HepG2 (cell line): ENCODE measurements around the gene PSMD1. TPM values are rescaled to one million over a fixed set of nuclear protein-coding genes. Genes with fewer than 3 reads are reported as not detected.

ENCODE experiments used
- ARNT2 ChIP-seq: sonication (generic); formaldehyde crosslinking; IDR thresholded peaks from 2 replicates; pipeline ENCODE4 v1.8.0; 2022; ENCODE audit warnings: mild to moderate bottlenecking, low read depth, missing genetic modification reagents, moderate library complexity
- ATF5 ChIP-seq: sonication (generic); formaldehyde crosslinking; IDR thresholded peaks from 2 replicates; pipeline ENCODE4 v1.4.0; 2020; ENCODE audit warnings: mild to moderate bottlenecking, low read depth, missing genetic modification reagents
- CAMTA2 ChIP-seq: sonication (generic); formaldehyde crosslinking; IDR thresholded peaks from 2 replicates; pipeline ENCODE4 v1.4.0; 2020; ENCODE audit warnings: mild to moderate bottlenecking, missing genetic modification reagents, borderline replicate concordance
- CHD2 ChIP-seq: IDR thresholded peaks from 2 replicates; pipeline ENCODE4 v1.6.1; 2011; ENCODE audit warnings: low read depth, low read length, improper control_type of control experiment
- CREM ChIP-seq, 2 experiments: sonication (generic) in 1 of 2; formaldehyde crosslinking in 1 of 2; IDR thresholded peaks; 2 replicates each; pipeline versions ENCODE4 v1.4.0 to v1.6.1; 2016 to 2020; ENCODE audit warnings: antibody characterized with exemption in 1 of 2, mild to moderate bottlenecking in 1 of 2, missing genetic modification reagents in 1 of 2
- ELF4 ChIP-seq: sonication (generic); formaldehyde crosslinking; IDR thresholded peaks from 2 replicates; pipeline ENCODE4 v1.5.0; 2020; ENCODE audit warnings: missing genetic modification reagents, mild to moderate bottlenecking, moderate library complexity, borderline replicate concordance
- HOXA5 ChIP-seq: sonication (generic); formaldehyde crosslinking; IDR thresholded peaks from 2 replicates; pipeline ENCODE4 v1.4.0; 2020; ENCODE audit warnings: missing genetic modification reagents
- JDP2 ChIP-seq: sonication (generic); formaldehyde crosslinking; IDR thresholded peaks from 2 replicates; pipeline ENCODE4 v1.8.1; 2022; ENCODE audit warnings: missing genetic modification reagents, borderline replicate concordance
- NFE2 ChIP-seq: sonication (generic); formaldehyde crosslinking; IDR thresholded peaks from 2 replicates; pipeline ENCODE4 v1.4.0; 2020; ENCODE audit warnings: missing genetic modification reagents
- PHF21A ChIP-seq: sonication (generic); formaldehyde crosslinking; IDR thresholded peaks from 2 replicates; pipeline ENCODE4 v1.5.0; 2020; ENCODE audit warnings: mild to moderate bottlenecking, missing genetic modification reagents
- SRSF9 ChIP-seq: fragments of 200-400 bp; formaldehyde crosslinking; IDR thresholded peaks from 2 replicates; pipeline ENCODE4 v1.6.1; 2018; ENCODE audit warnings: borderline replicate concordance, mild to moderate bottlenecking, low read depth, low read length; ENCODE audit not compliant: insufficient read depth, poor library complexity, severe bottlenecking
- SYNCRIP ChIP-seq: fragments of 200-400 bp; formaldehyde crosslinking; IDR thresholded peaks from 2 replicates; pipeline ENCODE4 v1.6.1; 2018; ENCODE audit warnings: mild to moderate bottlenecking, low read depth, low read length; ENCODE audit not compliant: insufficient read depth
- ZNF234 ChIP-seq: sonication (generic); formaldehyde crosslinking; conservative IDR thresholded peaks from 2 replicates; pipeline ENCODE4 v1.5.1; 2020; ENCODE audit warnings: mild to moderate bottlenecking, missing genetic modification reagents
- ZNF3 ChIP-seq: IDR thresholded peaks from 2 replicates; pipeline ENCODE4 v1.7.0; 2017; ENCODE audit warnings: inconsistent platforms
- ZNF326 ChIP-seq: sonication (generic); formaldehyde crosslinking; IDR thresholded peaks from 2 replicates; pipeline ENCODE4 v1.4.0; 2020; ENCODE audit warnings: missing genetic modification reagents, borderline replicate concordance
- ZNF383 ChIP-seq: sonication (generic); formaldehyde crosslinking; IDR thresholded peaks from 2 replicates; pipeline ENCODE4 v1.4.0; 2020; ENCODE audit warnings: missing genetic modification reagents, mild to moderate bottlenecking, borderline replicate concordance
- ZNF558 ChIP-seq: sonication (generic); formaldehyde crosslinking; IDR thresholded peaks from 2 replicates; pipeline ENCODE4 v1.9.0; 2022; ENCODE audit warnings: mild to moderate bottlenecking, missing genetic modification reagents, borderline replicate concordance
- polyA plus RNA-seq, 8 experiments: library from polyadenylated mRNA; depleted of rRNA in 3 of 8; stranded (reverse) in 7 of 8; unstranded in 1 of 8; fragments of >200 nt; fragmentation: Illumina TruSeq in 4 of 8; extraction: Trizol in 4 of 8; gene quantifications; 2 replicates each; pipeline versions ENCODE4 v1.2.1 to v1.2.3, GENCODE V29; 2011 to 2016; ENCODE audit warnings: low read depth in 4 of 8, missing spikeins in 1 of 8, mixed read lengths in 1 of 8; ENCODE audit not compliant: insufficient read depth in 1 of 8
- total RNA-seq, 5 experiments: library from RNA; depleted of rRNA; stranded (reverse); fragments of >200 nt; fragmentation: Illumina TruSeq; extraction: Trizol; gene quantifications; 2 replicates each; pipeline ENCODE4 v1.2.3, GENCODE V29; 2016; ENCODE audit warnings: low read depth in 1 of 5
- TF ChIP-seq, protein P1 (sequence below): sonication (generic); formaldehyde crosslinking; IDR thresholded peaks from 2 replicates; pipeline ENCODE4 v1.5.0; 2020; ENCODE audit warnings: mild to moderate bottlenecking, missing genetic modification reagents, borderline replicate concordance
- TF ChIP-seq, protein P2 (sequence below): sonication (generic); formaldehyde crosslinking; IDR thresholded peaks from 2 replicates; pipeline ENCODE4 v1.8.0; 2022; ENCODE audit warnings: missing genetic modification reagents, mild to moderate bottlenecking, moderate library complexity, borderline replicate concordance
- TF ChIP-seq, protein P3 (sequence below): sonication (generic); formaldehyde crosslinking; IDR thresholded peaks from 2 replicates; pipeline ENCODE4 v1.5.0; 2020; ENCODE audit warnings: missing genetic modification reagents, mild to moderate bottlenecking, borderline replicate concordance

The PSMD1 gene
- total and polyA plus RNA-seq, 2 of the 13 experiments (the other 11 are each of a cell fraction or from before 2014, with no cell fraction given) = 136 to 191 TPM

- TF ChIP-seq JDP2 (peak; percentile 66; the same call in 1 of the 2 replicates), CHD2 (no peak), CAMTA2 (no peak), PHF21A (CRISPR knock-in tag) (no peak), ZNF234 (no peak), ATF5 (CRISPR knock-in tag) (no peak), ELF4 (CRISPR knock-in tag) (no peak), HOXA5 (no peak), NFE2 (CRISPR knock-in tag) (no peak), ZNF3 (no peak), SYNCRIP (no peak), SRSF9 (no peak), ZNF326 (CRISPR knock-in tag) (no peak), ZNF383 (no peak), CREM (IDR thresholded peaks at IDR 0.05) (no peak), CREM (CRISPR knock-in tag; IDR thresholded peaks at IDR 0.05) (no peak), ARNT2 (CRISPR knock-in tag) (no peak; the same call in 1 of the 2 replicates), ZNF558 (CRISPR knock-in tag) (peak; percentile 39; the same call in 1 of the 2 replicates)
- TF ChIP-seq, protein P1, sequence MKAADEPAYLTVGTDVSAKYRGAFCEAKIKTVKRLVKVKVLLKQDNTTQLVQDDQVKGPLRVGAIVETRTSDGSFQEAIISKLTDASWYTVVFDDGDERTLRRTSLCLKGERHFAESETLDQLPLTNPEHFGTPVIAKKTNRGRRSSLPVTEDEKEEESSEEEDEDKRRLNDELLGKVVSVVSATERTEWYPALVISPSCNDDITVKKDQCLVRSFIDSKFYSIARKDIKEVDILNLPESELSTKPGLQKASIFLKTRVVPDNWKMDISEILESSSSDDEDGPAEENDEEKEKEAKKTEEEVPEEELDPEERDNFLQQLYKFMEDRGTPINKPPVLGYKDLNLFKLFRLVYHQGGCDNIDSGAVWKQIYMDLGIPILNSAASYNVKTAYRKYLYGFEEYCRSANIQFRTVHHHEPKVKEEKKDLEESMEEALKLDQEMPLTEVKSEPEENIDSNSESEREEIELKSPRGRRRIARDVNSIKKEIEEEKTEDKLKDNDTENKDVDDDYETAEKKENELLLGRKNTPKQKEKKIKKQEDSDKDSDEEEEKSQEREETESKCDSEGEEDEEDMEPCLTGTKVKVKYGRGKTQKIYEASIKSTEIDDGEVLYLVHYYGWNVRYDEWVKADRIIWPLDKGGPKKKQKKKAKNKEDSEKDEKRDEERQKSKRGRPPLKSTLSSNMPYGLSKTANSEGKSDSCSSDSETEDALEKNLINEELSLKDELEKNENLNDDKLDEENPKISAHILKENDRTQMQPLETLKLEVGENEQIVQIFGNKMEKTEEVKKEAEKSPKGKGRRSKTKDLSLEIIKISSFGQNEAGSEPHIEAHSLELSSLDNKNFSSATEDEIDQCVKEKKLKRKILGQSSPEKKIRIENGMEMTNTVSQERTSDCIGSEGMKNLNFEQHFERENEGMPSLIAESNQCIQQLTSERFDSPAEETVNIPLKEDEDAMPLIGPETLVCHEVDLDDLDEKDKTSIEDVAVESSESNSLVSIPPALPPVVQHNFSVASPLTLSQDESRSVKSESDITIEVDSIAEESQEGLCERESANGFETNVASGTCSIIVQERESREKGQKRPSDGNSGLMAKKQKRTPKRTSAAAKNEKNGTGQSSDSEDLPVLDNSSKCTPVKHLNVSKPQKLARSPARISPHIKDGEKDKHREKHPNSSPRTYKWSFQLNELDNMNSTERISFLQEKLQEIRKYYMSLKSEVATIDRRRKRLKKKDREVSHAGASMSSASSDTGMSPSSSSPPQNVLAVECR (CRISPR knock-in tag) = peak; percentile 28; the same call in 1 of the 2 replicates
- TF ChIP-seq, protein P2, sequence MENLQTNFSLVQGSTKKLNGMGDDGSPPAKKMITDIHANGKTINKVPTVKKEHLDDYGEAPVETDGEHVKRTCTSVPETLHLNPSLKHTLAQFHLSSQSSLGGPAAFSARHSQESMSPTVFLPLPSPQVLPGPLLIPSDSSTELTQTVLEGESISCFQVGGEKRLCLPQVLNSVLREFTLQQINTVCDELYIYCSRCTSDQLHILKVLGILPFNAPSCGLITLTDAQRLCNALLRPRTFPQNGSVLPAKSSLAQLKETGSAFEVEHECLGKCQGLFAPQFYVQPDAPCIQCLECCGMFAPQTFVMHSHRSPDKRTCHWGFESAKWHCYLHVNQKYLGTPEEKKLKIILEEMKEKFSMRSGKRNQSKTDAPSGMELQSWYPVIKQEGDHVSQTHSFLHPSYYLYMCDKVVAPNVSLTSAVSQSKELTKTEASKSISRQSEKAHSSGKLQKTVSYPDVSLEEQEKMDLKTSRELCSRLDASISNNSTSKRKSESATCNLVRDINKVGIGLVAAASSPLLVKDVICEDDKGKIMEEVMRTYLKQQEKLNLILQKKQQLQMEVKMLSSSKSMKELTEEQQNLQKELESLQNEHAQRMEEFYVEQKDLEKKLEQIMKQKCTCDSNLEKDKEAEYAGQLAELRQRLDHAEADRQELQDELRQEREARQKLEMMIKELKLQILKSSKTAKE (CRISPR knock-in tag) = no peak
- TF ChIP-seq, protein P3, sequence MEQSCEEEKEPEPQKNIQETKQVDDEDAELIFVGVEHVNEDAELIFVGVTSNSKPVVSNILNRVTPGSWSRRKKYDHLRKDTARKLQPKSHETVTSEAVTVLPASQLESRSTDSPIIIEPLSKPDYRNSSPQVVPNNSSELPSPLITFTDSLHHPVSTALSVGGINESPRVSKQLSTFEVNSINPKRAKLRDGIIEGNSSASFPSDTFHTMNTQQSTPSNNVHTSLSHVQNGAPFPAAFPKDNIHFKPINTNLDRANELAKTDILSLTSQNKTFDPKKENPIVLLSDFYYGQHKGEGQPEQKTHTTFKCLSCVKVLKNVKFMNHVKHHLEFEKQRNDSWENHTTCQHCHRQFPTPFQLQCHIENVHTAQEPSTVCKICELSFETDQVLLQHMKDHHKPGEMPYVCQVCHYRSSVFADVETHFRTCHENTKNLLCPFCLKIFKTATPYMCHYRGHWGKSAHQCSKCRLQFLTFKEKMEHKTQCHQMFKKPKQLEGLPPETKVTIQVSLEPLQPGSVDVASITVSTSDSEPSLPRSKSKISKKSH = no peak
Measured at GRCh38 chr2:231037202-231037730, 19.4 kb upstream of the PSMD1 start, which contains the start of gene C2orf72 (continued).
